PC-3 (cell line): ENCODE results near the gene ADM2.

Experiments used
- EZH2 ChIP-seq: fragments of 300-600 bp; sonication (generic); IDR thresholded peaks from one replicate; pipeline ENCODE4 v1.6.1; 2017; ENCODE audit warnings: antibody characterized with exemption, mild to moderate bottlenecking, low read length; ENCODE audit not compliant: unreplicated experiment
- TF ChIP-seq, protein P1 (sequence below): fragments of 300-600 bp; sonication (generic); conservative IDR thresholded peaks from 2 replicates; pipeline ENCODE4 v1.5.1; 2017; ENCODE audit warnings: antibody characterized with exemption, low read depth, mild to moderate bottlenecking, low read length

- TF ChIP-seq, protein P1, sequence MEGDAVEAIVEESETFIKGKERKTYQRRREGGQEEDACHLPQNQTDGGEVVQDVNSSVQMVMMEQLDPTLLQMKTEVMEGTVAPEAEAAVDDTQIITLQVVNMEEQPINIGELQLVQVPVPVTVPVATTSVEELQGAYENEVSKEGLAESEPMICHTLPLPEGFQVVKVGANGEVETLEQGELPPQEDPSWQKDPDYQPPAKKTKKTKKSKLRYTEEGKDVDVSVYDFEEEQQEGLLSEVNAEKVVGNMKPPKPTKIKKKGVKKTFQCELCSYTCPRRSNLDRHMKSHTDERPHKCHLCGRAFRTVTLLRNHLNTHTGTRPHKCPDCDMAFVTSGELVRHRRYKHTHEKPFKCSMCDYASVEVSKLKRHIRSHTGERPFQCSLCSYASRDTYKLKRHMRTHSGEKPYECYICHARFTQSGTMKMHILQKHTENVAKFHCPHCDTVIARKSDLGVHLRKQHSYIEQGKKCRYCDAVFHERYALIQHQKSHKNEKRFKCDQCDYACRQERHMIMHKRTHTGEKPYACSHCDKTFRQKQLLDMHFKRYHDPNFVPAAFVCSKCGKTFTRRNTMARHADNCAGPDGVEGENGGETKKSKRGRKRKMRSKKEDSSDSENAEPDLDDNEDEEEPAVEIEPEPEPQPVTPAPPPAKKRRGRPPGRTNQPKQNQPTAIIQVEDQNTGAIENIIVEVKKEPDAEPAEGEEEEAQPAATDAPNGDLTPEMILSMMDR = no peak
- no peak for TF ChIP-seq EZH2
Observed at GRCh38 chr22:50456026-50456425, 25.3 kb upstream of the ADM2 start.
